GM18526 (cell line): ENCODE results near the gene ZNF746.

Experiments used
- POLR2A ChIP-seq: IDR thresholded peaks from 3 replicates; pipeline ENCODE4 v1.6.1; 2011; ENCODE audit not compliant: insufficient read length; ENCODE audit errors: extremely low read depth

Gene ZNF746

GRCh38 chr7:149497467-149498261 lies at the start of gene ZNF746:
Gene ZNF746 (minus strand): TSS chr7:149497809. CDS start chr7:149497536, 273 bp downstream.
- TF ChIP-seq POLR2A: peak; percentile 60

DNA sequence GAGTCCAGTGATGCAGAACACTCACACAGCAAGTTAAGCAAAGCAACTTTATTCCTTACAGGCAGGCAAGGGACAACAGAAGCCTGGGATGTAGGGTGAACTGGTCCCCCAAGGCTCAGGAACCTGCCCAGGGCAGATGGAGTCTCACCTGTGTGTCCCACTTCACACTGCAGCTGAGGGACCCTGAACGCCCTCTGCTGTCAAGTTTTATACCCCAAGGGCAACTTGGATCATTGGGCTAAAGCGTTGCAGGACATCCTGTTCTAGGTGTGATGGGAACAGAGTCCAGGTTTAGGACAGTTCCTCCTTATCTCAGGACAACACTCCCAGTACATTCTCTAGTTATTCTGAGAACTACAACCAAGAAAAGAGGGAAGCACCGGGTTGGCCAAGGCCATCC lies 49.5 kb upstream of the ZNF746 start:
- TF ChIP-seq POLR2A: no peak

- no peak for TF ChIP-seq POLR2A
Measured at GRCh38 chr7:149546331-149546730, 48.7 kb upstream of the ZNF746 start.

GRCh38 chr7:149544028-149544427 lies 46.4 kb upstream of the ZNF746 start:
- TF ChIP-seq POLR2A: no peak

GRCh38 chr7:149532654-149533053 lies 35.0 kb upstream of the ZNF746 start:
- no peak for TF ChIP-seq POLR2A

GRCh38 chr7:149529136-149529718 lies 31.6 kb upstream of the ZNF746 start:
- TF ChIP-seq POLR2A: no peak

DNA sequence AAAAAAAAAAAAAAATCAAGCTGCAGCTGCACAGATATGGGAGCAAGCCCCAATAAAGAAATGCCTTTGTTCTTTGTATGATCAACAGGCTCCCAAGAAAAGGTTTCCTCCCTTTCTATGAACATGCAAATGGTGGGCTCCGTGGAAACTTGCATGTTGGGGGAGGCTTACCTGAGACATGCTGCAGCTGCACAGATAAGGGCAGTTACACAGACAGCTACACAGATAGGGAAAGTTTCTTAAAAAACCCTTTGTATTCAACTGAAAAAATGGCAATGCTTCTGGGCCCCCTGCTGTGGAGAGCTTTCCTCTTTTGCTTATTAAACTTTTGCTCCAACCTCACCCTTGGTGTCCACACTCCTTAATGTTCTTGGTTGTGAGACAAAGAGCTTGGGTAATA lies 29.8 kb upstream of the ZNF746 start:
- no peak for TF ChIP-seq POLR2A

- TF ChIP-seq POLR2A: no peak
Measured at GRCh38 chr7:149525280-149525679, 27.7 kb upstream of the ZNF746 start.

GRCh38 chr7:149524394-149524793 lies 26.8 kb upstream of the ZNF746 start:
- TF ChIP-seq POLR2A: no peak

GRCh38 chr7:149510248-149510647 lies 12.6 kb upstream of the ZNF746 start:
- TF ChIP-seq POLR2A: no peak

DNA sequence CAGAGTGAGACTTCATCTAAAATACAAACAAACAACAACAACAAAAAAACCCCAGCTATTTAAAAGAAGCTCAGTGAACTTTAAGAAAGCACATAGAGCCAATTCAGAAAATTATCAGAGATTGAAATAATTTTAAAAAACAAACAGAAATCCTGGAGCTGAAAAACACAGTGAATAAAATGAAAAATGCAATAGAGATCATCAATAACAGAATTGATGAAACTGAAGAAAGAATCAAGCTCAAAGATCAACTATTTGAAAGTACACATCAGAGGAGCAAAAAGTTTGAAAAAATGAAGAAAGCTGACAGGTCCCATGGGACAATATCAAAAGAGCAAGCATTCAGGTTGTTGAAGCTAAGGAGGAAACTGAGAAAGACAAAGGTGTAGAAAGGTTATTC lies 12.2 kb upstream of the ZNF746 start:
- no peak for TF ChIP-seq POLR2A

DNA sequence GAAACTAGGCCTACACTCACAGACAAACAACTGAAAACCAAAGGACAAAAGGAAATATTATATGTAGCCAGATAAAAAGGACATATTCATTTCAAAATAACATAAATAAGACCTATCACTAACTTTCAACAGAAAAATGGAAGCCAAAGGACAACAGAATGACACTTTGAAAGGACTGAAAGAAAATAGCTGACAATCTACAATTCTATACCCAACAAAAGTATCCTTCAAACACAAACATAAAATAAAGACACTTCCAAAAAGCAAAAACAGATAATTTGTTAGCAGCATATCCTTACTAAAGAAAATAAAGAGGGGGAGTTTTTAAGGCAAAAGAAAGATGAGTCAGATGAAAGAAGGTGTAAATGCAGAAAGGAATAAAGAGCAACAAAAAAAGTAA lies 7.9 kb upstream of the ZNF746 start:
- TF ChIP-seq POLR2A: no peak

DNA sequence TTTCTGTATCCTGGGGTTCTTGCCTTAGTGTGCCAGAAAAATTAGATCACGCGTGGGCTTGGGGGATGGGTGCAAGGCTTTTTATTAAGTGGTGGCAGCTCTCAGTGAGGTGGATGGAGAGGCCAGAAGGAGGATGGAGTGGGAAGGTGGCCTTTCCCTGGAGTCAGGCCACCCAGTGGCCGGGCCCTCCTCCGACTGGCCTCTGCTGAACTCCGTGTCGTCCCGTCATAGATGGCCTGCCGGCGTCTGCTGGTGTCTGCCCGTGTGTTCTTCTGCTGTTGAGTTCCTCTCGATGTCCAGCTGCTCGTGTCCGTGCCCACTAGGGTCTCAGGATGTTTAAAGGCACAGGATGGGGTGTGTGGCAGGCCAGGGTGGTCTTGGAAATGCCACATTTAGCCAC lies 4.0 kb upstream of the ZNF746 start:
- TF ChIP-seq POLR2A: no peak

DNA sequence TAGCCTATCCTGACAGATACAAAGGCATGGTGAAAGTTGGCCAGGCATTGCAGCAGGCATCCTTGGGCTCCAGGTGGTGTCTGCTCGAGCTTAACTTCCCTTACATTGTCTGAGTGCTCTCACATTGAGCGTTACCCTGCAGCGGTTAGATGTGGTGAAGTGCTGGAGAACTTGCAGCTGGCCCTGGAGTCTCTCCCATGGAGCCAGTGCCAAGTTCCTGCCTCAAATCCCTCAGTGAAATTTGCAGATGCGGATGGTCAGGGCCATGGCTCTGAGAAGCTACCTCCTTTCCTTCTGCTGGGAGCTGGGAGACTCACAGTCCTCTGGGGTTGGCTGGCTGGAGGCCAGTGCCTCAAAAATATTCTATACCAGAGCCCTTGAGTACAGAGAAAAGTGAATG lies 3.3 kb upstream of the ZNF746 start:
- TF ChIP-seq POLR2A: no peak

DNA sequence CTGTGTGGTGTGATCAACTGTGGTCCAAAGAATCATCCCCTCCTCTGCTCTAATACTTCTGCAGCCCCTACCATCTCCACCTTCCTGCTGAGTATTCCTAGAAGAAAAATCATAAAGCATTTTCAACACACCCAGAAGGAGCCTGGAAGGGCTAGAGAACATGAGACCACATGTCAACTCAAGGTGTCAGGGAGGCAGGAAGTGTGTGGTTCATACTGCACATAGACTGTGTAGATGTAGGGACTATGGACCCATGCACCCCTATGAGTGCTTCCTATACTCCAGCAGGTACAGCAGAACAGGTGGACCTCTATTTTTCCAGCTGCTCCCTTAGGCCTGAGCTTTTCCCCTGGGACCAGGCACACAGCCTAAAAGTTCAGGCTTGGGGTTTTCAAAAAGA lies 2.6 kb upstream of the ZNF746 start:
- TF ChIP-seq POLR2A: no peak

- TF ChIP-seq POLR2A: no peak
Measured at GRCh38 chr7:149498811-149499210, 1.2 kb upstream of the ZNF746 start.

- TF ChIP-seq POLR2A: no peak
Measured at GRCh38 chr7:149496642-149497391, 792 bp downstream of the ZNF746 start.
